HUES6 (cell line): ENCODE data around the gene ADO.
"Not testable (repeated sequence)": the region's sequence is repeated elsewhere in the genome, so short reads cannot be mapped to it uniquely, and the experiment has no call there.

ENCODE experiments used
- H3K27ac ChIP-seq: 2 replicates; pipeline ENCODE4 v1.7.0; 2013; ENCODE audit warnings: low read depth, mild to moderate bottlenecking, low read length, inconsistent platforms
- H3K27me3 ChIP-seq: 2 replicates; pipeline ENCODE4 v1.6.1; 2013; ENCODE audit warnings: low read length; ENCODE audit not compliant: control insufficient read depth, insufficient read depth
- H3K36me3 ChIP-seq: 2 replicates; pipeline ENCODE4 v1.6.1; 2013; ENCODE audit warnings: low read length; ENCODE audit not compliant: control insufficient read depth, insufficient read depth
- H3K4me1 ChIP-seq: 2 replicates; pipeline ENCODE4 v1.6.1; 2013; ENCODE audit warnings: low read length; ENCODE audit not compliant: control insufficient read depth, insufficient read depth
- H3K4me3 ChIP-seq: 2 replicates; pipeline ENCODE4 v1.5.1; 2013; ENCODE audit warnings: low read depth, low read length
- H3K9ac ChIP-seq: one replicate; pipeline ENCODE4 v1.6.1; 2013; ENCODE audit warnings: mild to moderate bottlenecking, low read length
- H3K9me3 ChIP-seq: 2 replicates; pipeline ENCODE4 v1.6.1; 2013; ENCODE audit warnings: low read depth, low read length; ENCODE audit not compliant: control insufficient read depth, insufficient read depth

ADO gene

GRCh38 chr10:62769574-62770242, 34.8 kb upstream of the ADO start:
- no peak overlapping the region for H3K9ac ChIP-seq
- no peaks in the 10 kb centered on the region for H3K36me3 ChIP-seq
- H3K27ac ChIP-seq: no peak overlapping the region
- peaks cover 9% of the 10 kb centered on the region for H3K4me1 ChIP-seq
- no peaks in the 10 kb centered on the region for H3K9me3 ChIP-seq
- no peak overlapping the region for H3K4me3 ChIP-seq
- no peaks in the 10 kb centered on the region for H3K27me3 ChIP-seq

GRCh38 chr10:62772186-62772974, 32.1 kb upstream of the ADO start:
- no peaks in the 10 kb centered on the region for H3K9me3 ChIP-seq
- H3K9ac ChIP-seq: no peak overlapping the region
- no peaks in the 10 kb centered on the region for H3K36me3 ChIP-seq
- H3K4me1 ChIP-seq: peaks cover 9% of the 10 kb centered on the region
- H3K27me3 ChIP-seq: no peaks in the 10 kb centered on the region
- no peak overlapping the region for H3K27ac ChIP-seq
- H3K4me3 ChIP-seq: no peak overlapping the region

GRCh38 chr10:62778125-62778524, 26.4 kb upstream of the ADO start:
- H3K27me3 ChIP-seq: no peaks in the 10 kb centered on the region
- no peak overlapping the region for H3K9ac ChIP-seq
- H3K36me3 ChIP-seq: no peaks in the 10 kb centered on the region
- no peaks in the 10 kb centered on the region; the same call in 1 of the 2 replicates for H3K9me3 ChIP-seq
- no peaks in the 10 kb centered on the region for H3K4me1 ChIP-seq
- no peak overlapping the region for H3K27ac ChIP-seq
- H3K4me3 ChIP-seq: no peak overlapping the region

- no peak overlapping the region for H3K4me3 ChIP-seq
- no peaks in the 10 kb centered on the region for H3K4me1 ChIP-seq
- H3K27me3 ChIP-seq: no peaks in the 10 kb centered on the region
- H3K36me3 ChIP-seq: no peaks in the 10 kb centered on the region
- no peak overlapping the region for H3K9ac ChIP-seq
- no peak overlapping the region for H3K27ac ChIP-seq
- H3K9me3 ChIP-seq: no peaks in the 10 kb centered on the region; the same call in 1 of the 2 replicates
Measured at GRCh38 chr10:62779487-62780248, 24.9 kb upstream of the ADO start.

- not testable (repeated sequence) for H3K9ac ChIP-seq, H3K4me1 ChIP-seq, H3K27ac ChIP-seq, H3K27me3 ChIP-seq, H3K36me3 ChIP-seq, H3K9me3 ChIP-seq, H3K4me3 ChIP-seq
Measured at GRCh38 chr10:62784537-62784936, 20.0 kb upstream of the ADO start.

DNA sequence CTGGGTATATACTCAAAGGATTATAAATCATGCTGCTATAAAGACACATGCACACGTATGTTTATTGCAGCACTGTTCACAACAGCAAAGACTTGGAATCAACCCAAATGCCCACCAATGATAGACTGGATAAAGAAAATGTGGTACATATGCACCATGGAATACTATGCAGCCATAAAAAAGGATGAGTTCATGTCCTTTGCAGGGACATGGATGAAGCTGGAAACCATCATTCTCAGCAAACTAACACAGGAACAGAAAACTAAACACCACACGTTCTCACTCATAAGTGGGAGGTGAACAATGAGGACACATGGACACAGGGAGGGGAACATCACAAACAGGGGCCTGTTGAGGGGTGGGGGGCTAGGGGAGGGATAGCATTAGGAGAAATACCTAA, 16.2 kb upstream of the ADO start:
- not testable (repeated sequence) for H3K36me3 ChIP-seq, H3K27ac ChIP-seq, H3K4me3 ChIP-seq, H3K9me3 ChIP-seq, H3K9ac ChIP-seq, H3K4me1 ChIP-seq, H3K27me3 ChIP-seq

GRCh38 chr10:62788861-62789467, 15.6 kb upstream of the ADO start:
- no peaks in the 10 kb centered on the region for H3K36me3 ChIP-seq
- H3K9ac ChIP-seq: no peak overlapping the region
- no peak overlapping the region for H3K4me3 ChIP-seq
- H3K27ac ChIP-seq: no peak overlapping the region
- no peaks in the 10 kb centered on the region for H3K4me1 ChIP-seq
- no peaks in the 10 kb centered on the region for H3K27me3 ChIP-seq
- no peaks in the 10 kb centered on the region for H3K9me3 ChIP-seq

DNA sequence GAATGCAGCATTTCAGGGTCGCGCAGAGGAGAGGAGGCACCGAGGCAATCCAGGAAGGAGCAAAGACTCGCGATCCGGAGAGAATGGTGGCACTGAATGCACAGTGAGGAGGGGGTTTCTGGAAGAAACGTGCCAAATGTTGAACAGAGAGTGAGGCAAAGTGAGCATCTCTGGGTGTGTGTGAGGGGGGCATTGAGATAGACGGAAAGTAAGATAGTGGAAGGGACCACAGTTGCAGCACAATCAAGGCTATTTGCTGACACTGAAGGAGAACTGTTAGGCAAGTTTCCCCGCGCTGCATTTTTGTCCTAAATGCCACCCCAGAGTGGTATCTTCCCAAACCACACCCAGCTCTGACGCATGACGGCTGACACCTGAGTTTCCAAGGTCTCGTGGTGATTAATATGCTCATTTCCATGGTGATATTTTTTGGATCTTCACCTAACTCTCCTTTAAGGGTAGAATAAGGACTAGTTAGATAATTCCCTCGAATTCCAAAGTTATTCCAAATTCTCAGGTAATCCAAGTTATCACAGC, 14.4 kb upstream of the ADO start:
- H3K27me3 ChIP-seq: no peaks in the 10 kb centered on the region
- H3K4me3 ChIP-seq: no peak overlapping the region
- H3K4me1 ChIP-seq: no peaks in the 10 kb centered on the region
- no peak overlapping the region for H3K9ac ChIP-seq
- H3K36me3 ChIP-seq: no peaks in the 10 kb centered on the region
- H3K9me3 ChIP-seq: no peaks in the 10 kb centered on the region
- no peak overlapping the region for H3K27ac ChIP-seq

- no peak overlapping the region for H3K27ac ChIP-seq
- no peak overlapping the region for H3K4me3 ChIP-seq
- H3K36me3 ChIP-seq: no peaks in the 10 kb centered on the region
- no peaks in the 10 kb centered on the region for H3K9me3 ChIP-seq
- H3K4me1 ChIP-seq: no peaks in the 10 kb centered on the region
- no peaks in the 10 kb centered on the region for H3K27me3 ChIP-seq
- H3K9ac ChIP-seq: no peak overlapping the region
Measured at GRCh38 chr10:62790571-62790970, 13.9 kb upstream of the ADO start.

DNA sequence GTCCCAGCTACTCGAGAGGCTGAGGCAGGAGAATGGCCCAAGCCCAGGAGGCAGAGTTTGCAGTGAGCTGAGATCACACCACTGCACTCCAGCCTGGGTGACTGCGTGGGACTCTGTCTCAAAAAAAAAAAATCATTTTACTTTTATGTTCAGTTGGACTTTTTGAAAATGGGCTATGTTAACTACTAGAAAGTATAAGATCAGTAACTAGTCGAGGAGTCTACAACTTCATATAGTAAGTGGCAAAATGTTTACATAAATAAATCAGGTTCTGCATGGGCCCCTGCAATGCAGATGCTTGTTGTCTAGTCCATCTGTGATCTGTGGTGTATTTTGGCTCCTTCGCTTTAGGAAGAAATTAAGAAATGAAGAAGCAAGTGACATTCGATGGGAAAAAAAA, 12.3 kb upstream of the ADO start:
- Histone ChIP-seq H3K9me3 (no peaks in the 10 kb centered on the region), H3K36me3 (no peaks in the 10 kb centered on the region), H3K9ac (no peak overlapping the region), H3K4me1 (peaks cover 4% of the 10 kb centered on the region; the same call in 1 of the 2 replicates), H3K27me3 (no peaks in the 10 kb centered on the region), H3K4me3 (no peak overlapping the region), H3K27ac (no peak overlapping the region)
